ENCODE data around the gene SLC22A14. TPM values are rescaled to one million over a fixed set of nuclear protein-coding genes. Genes with fewer than 3 reads are reported as not detected.

SLC22A14 gene
- total and polyA plus RNA-seq, 4 donors, result 0.17 TPM; not detected in 3

- Histone ChIP-seq H3K27me3 (ENCODE audit: control insufficient read depth in 4 of 4, insufficient read depth in 4 of 4, low read length in 3 of 4) (no peaks in the 10 kb centered on the region), H3K9ac (ENCODE audit: low read depth in 1 of 2, low read length in 2 of 2) (no peak overlapping the region), H3K36me3 (ENCODE audit: control insufficient read depth in 4 of 4, insufficient read depth in 3 of 4, low read depth in 1 of 4, low read length in 3 of 4) (peaks cover 18 to 85% (median 66%) of the 10 kb centered on the region in 4 donors), H3K4me3 (ENCODE audit: low read depth in 1 of 3, low read length in 3 of 3) (no peak overlapping the region), H3K4me1 (ENCODE audit: control insufficient read depth in 4 of 4, insufficient read depth in 4 of 4, low read length in 3 of 4) (no peaks in the 10 kb centered on the region), H3K9me3 (ENCODE audit: control insufficient read depth in 4 of 4, low read length in 3 of 4) (no peaks in the 10 kb centered on the region), H3K27ac (ENCODE audit: low read depth in 1 of 2, low read length in 2 of 2) (no peak overlapping the region)
- WGBS, result 92% methylated on average over 6 of the region's 6 CpGs
- DNase-seq (ENCODE audit: low spot score), result no peak
- TF ChIP-seq GABPA (IDR thresholded peaks at IDR 0.05 in 1 of 2, conservative IDR thresholded peaks at IDR 0.05 in 1 of 2), result no peak
- TF ChIP-seq SP1 (IDR thresholded peaks at IDR 0.05), result no peak
These were observed 82.8 kb downstream of the SLC22A14 start for GRCh38 chr3:38364721-38365400.

GRCh38 chr3:38365469-38366062, 83.5 kb downstream of the SLC22A14 start:
- TF ChIP-seq REST (IDR thresholded peaks at IDR 0.05) (no peak), FOXA2 (IDR thresholded peaks at IDR 0.05) (no peak), HNF4A (conservative IDR thresholded peaks at IDR 0.05) (no peak), YY1 (IDR thresholded peaks at IDR 0.05) (no peak), CTCF (IDR thresholded peaks at IDR 0.05; ENCODE audit: low read depth, low read length, missing input control) (no peak)
- Histone ChIP-seq H3K4me3 (ENCODE audit: low read depth in 1 of 3, low read length in 3 of 3) (no peak overlapping the region), H3K36me3 (ENCODE audit: control insufficient read depth in 4 of 4, insufficient read depth in 3 of 4, low read depth in 1 of 4, low read length in 3 of 4) (peaks cover 17 to 86% (median 68%) of the 10 kb centered on the region in 4 donors), H3K4me1 (ENCODE audit: control insufficient read depth in 4 of 4, insufficient read depth in 4 of 4, low read length in 3 of 4) (no peaks in the 10 kb centered on the region), H3K9me3 (ENCODE audit: control insufficient read depth in 4 of 4, low read length in 3 of 4) (no peaks in the 10 kb centered on the region), H3K27ac (ENCODE audit: low read depth in 1 of 2, low read length in 2 of 2) (no peak overlapping the region), H3K9ac (ENCODE audit: low read depth in 1 of 2, low read length in 2 of 2) (no peak overlapping the region), H3K27me3 (ENCODE audit: control insufficient read depth in 4 of 4, insufficient read depth in 4 of 4, low read length in 3 of 4) (no peaks in the 10 kb centered on the region)
- no peak for DNase-seq (ENCODE audit: low spot score)
- 84% methylated on average over 13 of the region's 13 CpGs for WGBS

- no peaks in the 10 kb centered on the region for H3K27me3 ChIP-seq (ENCODE audit: control insufficient read depth in 4 of 4, insufficient read depth in 4 of 4, low read length in 3 of 4)
- H3K27ac ChIP-seq (ENCODE audit: low read depth in 1 of 2, low read length in 2 of 2), result no peak overlapping the region
- no peak overlapping the region for H3K9ac ChIP-seq (ENCODE audit: low read depth in 1 of 2, low read length in 2 of 2)
- DNase-seq (ENCODE audit: low spot score), result no peak
- peaks cover 17 to 87% (median 69%) of the 10 kb centered on the region in 4 donors for H3K36me3 ChIP-seq (ENCODE audit: control insufficient read depth in 4 of 4, insufficient read depth in 3 of 4, low read depth in 1 of 4, low read length in 3 of 4)
- no peaks in the 10 kb centered on the region for H3K9me3 ChIP-seq (ENCODE audit: control insufficient read depth in 4 of 4, low read length in 3 of 4)
- H3K4me1 ChIP-seq (ENCODE audit: control insufficient read depth in 4 of 4, insufficient read depth in 4 of 4, low read length in 3 of 4), result no peaks in the 10 kb centered on the region
- 82% methylated on average over 3 of the region's 3 CpGs for WGBS
- H3K4me3 ChIP-seq (ENCODE audit: low read depth in 1 of 3, low read length in 3 of 3), result no peak overlapping the region
- TF ChIP-seq REST (IDR thresholded peaks at IDR 0.05) (no peak), FOXA2 (IDR thresholded peaks at IDR 0.05) (no peak), RXRA (IDR thresholded peaks at IDR 0.05) (no peak), HNF4A (conservative IDR thresholded peaks at IDR 0.05) (no peak)
These were observed 84.0 kb downstream of the SLC22A14 start for GRCh38 chr3:38366082-38366481.

Measured in liver (tissue), 9 donors.